GM12878 (cell line): ENCODE measurements around the gene ITGA5.

Source experiments
- CTCF ChIP-seq, 3 experiments: IDR thresholded peaks in 2 of 3; conservative IDR thresholded peaks in 1 of 3; 2 replicates each; pipeline ENCODE4 v1.5.1; 2011; ENCODE audit warnings: low read depth in 3 of 3, low read length in 3 of 3, mild to moderate bottlenecking in 3 of 3, control low read depth in 2 of 3, moderate library complexity in 2 of 3, inconsistent platforms in 1 of 3, mixed read lengths in 1 of 3; ENCODE audit not compliant: control insufficient read depth in 2 of 3, insufficient read depth in 1 of 3; ENCODE audit errors: extremely low read depth in 1 of 3
- FOXM1 ChIP-seq: IDR thresholded peaks from 2 replicates; pipeline ENCODE4 v1.6.1; 2012; ENCODE audit warnings: low read depth, mild to moderate bottlenecking, inconsistent platforms, low read length, moderate library complexity
- HDGF ChIP-seq: fragments of 450-650 bp; IDR thresholded peaks from 2 replicates; pipeline ENCODE4 v1.6.1; 2016; ENCODE audit warnings: antibody characterized with exemption
- NR2C1 ChIP-seq: fragments of 450-650 bp; IDR thresholded peaks from 2 replicates; pipeline ENCODE4 v1.6.1; 2017; ENCODE audit warnings: antibody characterized with exemption, mild to moderate bottlenecking, moderate library complexity
- POLR2A ChIP-seq: IDR thresholded peaks from 2 replicates; pipeline ENCODE4 v1.6.1; 2011; ENCODE audit warnings: low read depth, mild to moderate bottlenecking, low read length
- POLR2AphosphoS2 ChIP-seq: IDR thresholded peaks from 2 replicates; pipeline ENCODE4 v1.6.1; 2011; ENCODE audit warnings: low read depth, mild to moderate bottlenecking, low read length, improper control_type of control experiment, moderate library complexity
- ZBTB33 ChIP-seq: fragments of 450-650 bp; IDR thresholded peaks from 2 replicates; pipeline ENCODE4 v1.6.1; 2017; ENCODE audit warnings: mild to moderate bottlenecking

GRCh38 chr12:54417712-54418440 lies 1.2 kb downstream of the ITGA5 start:
- TF ChIP-seq FOXM1 (no peak), NR2C1 (no peak), ZBTB33 (no peak), CTCF (IDR thresholded peaks at IDR 0.05 in 2 of 3, conservative IDR thresholded peaks at IDR 0.05 in 1 of 3; ENCODE audit: control insufficient read depth in 2 of 3, extremely low read depth in 1 of 3, insufficient read depth in 1 of 3, low read depth in 3 of 3, low read length in 3 of 3) (no peak), HDGF (no peak), POLR2A (no peak), POLR2AphosphoS2 (no peak)
